ENCODE data around the gene CBX6. TPM values are rescaled to one million over a fixed set of nuclear protein-coding genes. Genes with fewer than 3 reads are reported as not detected.

Gene CBX6
- total RNA-seq, 1 experiment from 2014 or later = 31.4 TPM

- WGBS (ENCODE audit: extremely low coverage, insufficient read length, low lambda C conversion rate) = no CpG with 5 or more reads among the region's 17 CpGs
- H3K36me3 Mint-ChIP-seq (ENCODE audit: insufficient read depth in 1 of 3, low read depth in 3 of 3) = no peaks in the 10 kb centered on the region
- Histone ChIP-seq H3T11ph (ENCODE audit: low read length) (no peak overlapping the region), H2AK5ac (ENCODE audit: insufficient read length, low read length) (no peak overlapping the region), H3K4me2 (ENCODE audit: insufficient read depth, insufficient read length, low read length) (no peak overlapping the region), H3K4me1 (ENCODE audit: insufficient read depth, low read length) (no peaks in the 10 kb centered on the region), H3K9ac (ENCODE audit: extremely low read depth, insufficient read length, low read length) (no peak overlapping the region), H2AFZ (ENCODE audit: low read length) (no peak overlapping the region), H3K14ac (ENCODE audit: insufficient read depth, low read length) (no peak overlapping the region), H3K23ac (ENCODE audit: insufficient read length, low read depth, low read length) (no peak overlapping the region), H2BK120ac (ENCODE audit: low read depth, low read length, poor library complexity, severe bottlenecking) (no peak overlapping the region), H3K56ac (ENCODE audit: insufficient read length, low read depth, low read length) (no peak overlapping the region), H3K79me1 (ENCODE audit: insufficient read depth, low read depth, low read length, poor library complexity, severe bottlenecking) (no peaks in the 10 kb centered on the region), H4K5ac (ENCODE audit: insufficient read length, low read depth, low read length) (no peak overlapping the region), H3K79me2 (ENCODE audit: insufficient read depth, low read length) (no peaks in the 10 kb centered on the region), H3K27ac (ENCODE audit: insufficient read length, low read depth, low read length) (no peak overlapping the region), H4K8ac (replicated peaks; ENCODE audit: insufficient read length, low read depth, low read length) (no peak overlapping the region), H3K23me2 (ENCODE audit: insufficient read length, low read depth, low read length, poor library complexity, severe bottlenecking) (no peaks in the 10 kb centered on the region), H3K4ac (ENCODE audit: low read depth, low read length) (no peak overlapping the region), H3K9me3 (ENCODE audit: control insufficient read depth, low read depth, low read length) (no peaks in the 10 kb centered on the region), H4K91ac (ENCODE audit: insufficient read length, low read depth, low read length) (no peak overlapping the region), H3K18ac (ENCODE audit: insufficient read length, low read depth, low read length) (no peak overlapping the region), H2BK5ac (ENCODE audit: insufficient read length, low read length) (no peak overlapping the region), H4K20me1 (ENCODE audit: control insufficient read depth, insufficient read depth, insufficient read length) (no peaks in the 10 kb centered on the region), H3K27me3 (ENCODE audit: insufficient read depth, low read length) (no peaks in the 10 kb centered on the region), H2BK12ac (ENCODE audit: insufficient read length, low read depth, low read length) (no peak overlapping the region), H2BK15ac (ENCODE audit: low read depth, low read length) (no peak overlapping the region), H2BK20ac (ENCODE audit: low read depth, low read length, poor library complexity, severe bottlenecking) (no peak overlapping the region)
- H3K27ac Mint-ChIP-seq = no peak overlapping the region
- peaks cover 3% of the 10 kb centered on the region; the same call in 1 of the 2 replicates for H3K27me3 Mint-ChIP-seq (ENCODE audit: low read depth)
- TF ChIP-seq CTCF (conservative IDR thresholded peaks at IDR 0.05) = no peak
- H3K4me3 Mint-ChIP-seq = no peak overlapping the region
- H3K9me3 Mint-ChIP-seq = no peaks in the 10 kb centered on the region
- no peak for DNase-seq
- peaks cover 27 to 30% of the 10 kb centered on the region in 2 experiments for H3K4me1 Mint-ChIP-seq
Observed at GRCh38 chr22:38830026-38830844, 41.8 kb downstream of the CBX6 start.
